Right ventricle myocardium inferior (tissue), 1 donor: ENCODE measurements around the gene SETD2. TPM values are rescaled to one million over a fixed set of nuclear protein-coding genes. Genes with fewer than 3 reads are reported as not detected.
A peak's percentile ranks its signal among the peaks of the same experiment; 100 is the strongest.
"Not testable (repeated sequence)": the region's sequence is repeated elsewhere in the genome, so short reads cannot be mapped to it uniquely, and the experiment has no call there.

Experiments used
- ATAC-seq: fragments of 200-7000 bp; cut with Tn5 transposase; one replicate; pipeline ENCODE4 v1.9.1; 2020; ENCODE audit warnings: mild to moderate bottlenecking, moderate library complexity
- DNase-seq: peaks from one replicate; pipeline ENCODE4 v3.0.0; 2021; ENCODE audit errors: missing footprints
- intact Hi-C: fragments of 100-400 bp; cut with DNase I; formaldehyde crosslinking; loops from one replicate; pipeline ENCODE4 v1.11.0; 2022
- total RNA-seq: library from RNA; stranded (reverse); fragmentation: NEBNext Ultra II Directional; extraction: Animal tissue kit (Norgen Biotek cat#: 25700); gene quantifications from one replicate; pipeline ENCODE4 v1.2.1, GENCODE V29; 2021
- donor health status: DM: no; HTN: yes; CAD: no; lungs with severe emphysema.

Gene SETD2
- total RNA-seq, 1 donor from 2014 or later, result 26.7 TPM

- DNase-seq (no peak), ATAC-seq (no peak)
- intact Hi-C loops, result no loop called here
Observed at GRCh38 chr3:47057212-47057671, 106.7 kb downstream of the SETD2 start.

- no peak for ATAC-seq
Observed at GRCh38 chr3:47056705-47057104, 107.2 kb downstream of the SETD2 start.

GRCh38 chr3:47054412-47054811 is 109.5 kb downstream of the SETD2 start:
- intact Hi-C loops, result no loop called here
- ATAC-seq, result no peak

More at GRCh38 chr3:47056705-47057104, 107.2 kb downstream of the SETD2 start:
- DNase-seq, result no peak
- intact Hi-C loops, result no loop called here

GRCh38 chr3:47047673-47048072 is 116.2 kb downstream of the SETD2 start:
- ATAC-seq (no peak), DNase-seq (no peak)
- intact Hi-C loops, result no loop called here

More at GRCh38 chr3:47054412-47054811, 109.5 kb downstream of the SETD2 start:
- no peak for DNase-seq

- intact Hi-C loops, result no loop called here
- ATAC-seq (no peak), DNase-seq (no peak)
Observed at GRCh38 chr3:47047069-47047468, 116.8 kb downstream of the SETD2 start.

- DNase-seq (no peak), ATAC-seq (no peak)
- intact Hi-C loops, result no loop called here
Observed at GRCh38 chr3:47042231-47042791, 121.6 kb downstream of the SETD2 start.

GRCh38 chr3:47041114-47041513 is 122.8 kb downstream of the SETD2 start:
- DNase-seq (no peak), ATAC-seq (no peak)
- intact Hi-C loops, result no loop called here

GRCh38 chr3:47037302-47037701 is 126.6 kb downstream of the SETD2 start:
- DNase-seq, intact Hi-C loops, ATAC-seq: not testable (repeated sequence)

- ATAC-seq (no peak), DNase-seq (no peak)
- intact Hi-C loops, result no loop called here
Observed at GRCh38 chr3:47036145-47036544, 127.8 kb downstream of the SETD2 start.

GRCh38 chr3:47035645-47036044 is 128.3 kb downstream of the SETD2 start:
- no peak for ATAC-seq
- no peak for DNase-seq
- intact Hi-C loops, result no loop called here

GRCh38 chr3:47034868-47035489 is 128.9 kb downstream of the SETD2 start:
- ATAC-seq, result no peak
- intact Hi-C loops, result no loop called here

GRCh38 chr3:47031041-47031440 is 132.9 kb downstream of the SETD2 start:
- intact Hi-C loops, ATAC-seq, DNase-seq: not testable (repeated sequence)

More at GRCh38 chr3:47034868-47035489, 128.9 kb downstream of the SETD2 start:
- DNase-seq, result no peak

- DNase-seq, result no peak
- intact Hi-C loops, result no loop called here
- no peak for ATAC-seq
Observed at GRCh38 chr3:47028667-47029066, 135.2 kb downstream of the SETD2 start.

GRCh38 chr3:47028146-47028545 is 135.8 kb downstream of the SETD2 start:
- DNase-seq (no peak), ATAC-seq (no peak)
- intact Hi-C loops, result no loop called here

GRCh38 chr3:47026432-47026831 is 137.5 kb downstream of the SETD2 start:
- intact Hi-C loops, DNase-seq, ATAC-seq: not testable (repeated sequence)

GRCh38 chr3:47024932-47025331 is 139.0 kb downstream of the SETD2 start:
- intact Hi-C loops, result no loop called here
- DNase-seq (no peak), ATAC-seq (no peak)

GRCh38 chr3:47022641-47023071 is 141.3 kb downstream of the SETD2 start:
- peak; percentile 60 for ATAC-seq
- no peak for DNase-seq
- intact Hi-C loops, result no loop called here

GRCh38 chr3:47020311-47020710 is 143.6 kb downstream of the SETD2 start:
- ATAC-seq (no peak), DNase-seq (no peak)
- intact Hi-C loops, result no loop called here

- no peak for ATAC-seq
Observed at GRCh38 chr3:47019201-47019600, 144.7 kb downstream of the SETD2 start.

GRCh38 chr3:47018269-47018611 is 145.7 kb downstream of the SETD2 start:
- intact Hi-C loops, result no loop called here
- DNase-seq, result no peak
- no peak for ATAC-seq

More at GRCh38 chr3:47019201-47019600, 144.7 kb downstream of the SETD2 start:
- intact Hi-C loops, result no loop called here
- DNase-seq, result no peak
